Measurements from ENCODE around the gene PEX6.
A peak's percentile ranks its signal among the peaks of the same experiment; 100 is the strongest.

Gene PEX6

DNA sequence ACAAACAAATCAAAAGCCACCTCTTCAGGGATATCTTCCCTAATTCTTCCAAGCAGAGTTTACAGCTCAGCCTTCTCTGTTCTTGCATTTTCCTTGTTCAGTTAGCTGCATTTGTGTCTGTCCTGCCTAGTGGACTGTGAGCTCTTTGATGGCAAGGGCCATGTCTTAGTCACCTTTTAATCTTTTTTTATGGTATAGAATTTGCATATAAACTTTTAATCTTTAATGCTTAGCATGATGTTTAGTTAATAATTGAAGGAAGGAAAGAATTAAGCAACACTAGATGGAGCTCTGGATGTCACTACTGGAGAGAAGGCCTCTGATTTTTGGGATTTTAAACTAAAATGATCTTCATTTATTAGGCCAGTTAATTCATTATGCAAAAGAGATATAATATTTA is 17.5 kb upstream of the PEX6 start:
- no peak for DNase-seq (ENCODE audit: extremely low read depth, low read depth)
- TF ChIP-seq, protein P1, sequence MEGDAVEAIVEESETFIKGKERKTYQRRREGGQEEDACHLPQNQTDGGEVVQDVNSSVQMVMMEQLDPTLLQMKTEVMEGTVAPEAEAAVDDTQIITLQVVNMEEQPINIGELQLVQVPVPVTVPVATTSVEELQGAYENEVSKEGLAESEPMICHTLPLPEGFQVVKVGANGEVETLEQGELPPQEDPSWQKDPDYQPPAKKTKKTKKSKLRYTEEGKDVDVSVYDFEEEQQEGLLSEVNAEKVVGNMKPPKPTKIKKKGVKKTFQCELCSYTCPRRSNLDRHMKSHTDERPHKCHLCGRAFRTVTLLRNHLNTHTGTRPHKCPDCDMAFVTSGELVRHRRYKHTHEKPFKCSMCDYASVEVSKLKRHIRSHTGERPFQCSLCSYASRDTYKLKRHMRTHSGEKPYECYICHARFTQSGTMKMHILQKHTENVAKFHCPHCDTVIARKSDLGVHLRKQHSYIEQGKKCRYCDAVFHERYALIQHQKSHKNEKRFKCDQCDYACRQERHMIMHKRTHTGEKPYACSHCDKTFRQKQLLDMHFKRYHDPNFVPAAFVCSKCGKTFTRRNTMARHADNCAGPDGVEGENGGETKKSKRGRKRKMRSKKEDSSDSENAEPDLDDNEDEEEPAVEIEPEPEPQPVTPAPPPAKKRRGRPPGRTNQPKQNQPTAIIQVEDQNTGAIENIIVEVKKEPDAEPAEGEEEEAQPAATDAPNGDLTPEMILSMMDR (IDR thresholded peaks at IDR 0.05; ENCODE audit: low read depth, low read length, missing control alignments) = no peak
- H3K4me3 ChIP-seq (replicated peaks; ENCODE audit: low read depth, low read length) = no peak overlapping the region

- no peak overlapping the region for H3K4me3 ChIP-seq (replicated peaks; ENCODE audit: low read depth, low read length)
- TF ChIP-seq, protein P1 (IDR thresholded peaks at IDR 0.05; ENCODE audit: low read depth, low read length, missing control alignments) = no peak
- no peak for DNase-seq (ENCODE audit: extremely low read depth, low read depth)
Observed at GRCh38 chr6:42993445-42993844, 14.5 kb upstream of the PEX6 start.

- no peak overlapping the region for H3K4me3 ChIP-seq (replicated peaks; ENCODE audit: low read depth, low read length)
- TF ChIP-seq, protein P1 (IDR thresholded peaks at IDR 0.05; ENCODE audit: low read depth, low read length, missing control alignments) = no peak
- DNase-seq (ENCODE audit: extremely low read depth, low read depth) = no peak
Observed at GRCh38 chr6:42989923-42990322, 10.9 kb upstream of the PEX6 start.

GRCh38 chr6:42988486-42989020 is 9.6 kb upstream of the PEX6 start:
- no peak overlapping the region for H3K4me3 ChIP-seq (replicated peaks; ENCODE audit: low read depth, low read length)
- TF ChIP-seq, protein P1 (IDR thresholded peaks at IDR 0.05; ENCODE audit: low read depth, low read length, missing control alignments) = no peak
- no peak for DNase-seq (ENCODE audit: extremely low read depth, low read depth)

GRCh38 chr6:42987533-42988451 is 8.8 kb upstream of the PEX6 start:
- H3K4me3 ChIP-seq (replicated peaks; ENCODE audit: low read depth, low read length) = no peak overlapping the region
- no peak for DNase-seq (ENCODE audit: extremely low read depth, low read depth)
- TF ChIP-seq, protein P1 (IDR thresholded peaks at IDR 0.05; ENCODE audit: low read depth, low read length, missing control alignments) = no peak

- H3K4me3 ChIP-seq (replicated peaks; ENCODE audit: low read depth, low read length) = peak overlapping the region; percentile 73
- DNase-seq (ENCODE audit: extremely low read depth, low read depth) = no peak
- TF ChIP-seq, protein P1 (IDR thresholded peaks at IDR 0.05; ENCODE audit: low read depth, low read length, missing control alignments) = no peak
Observed at GRCh38 chr6:42984924-42985475, 6.0 kb upstream of the PEX6 start.

All from HFF-Myc (cell line).